GM18507 (cell line): ENCODE results near the gene FOXJ3.

ENCODE experiments used
- DNase-seq: peaks from one replicate; pipeline ENCODE4 v3.0.0; 2011; ENCODE audit warnings: low read depth; ENCODE audit not compliant: insufficient read length; ENCODE audit errors: extremely low spot score
- FAIRE-seq: peaks from 2 replicates; lab custom pipeline; 2011; peaks lifted over from hg19 to GRCh38; lab: Jason Lieb, UNC

Gene FOXJ3

GRCh38 chr1:42157667-42158066 lies 177.4 kb downstream of the FOXJ3 start:
- DNase-seq (no peak), FAIRE-seq (no peak)

GRCh38 chr1:42155362-42155761 lies 179.7 kb downstream of the FOXJ3 start:
- DNase-seq (no peak), FAIRE-seq (no peak)

GRCh38 chr1:42154685-42155084 lies 180.3 kb downstream of the FOXJ3 start:
- DNase-seq (no peak), FAIRE-seq (no peak)

- DNase-seq = no peak
- no peak for FAIRE-seq
Measured at GRCh38 chr1:42153624-42154023, 181.4 kb downstream of the FOXJ3 start.

GRCh38 chr1:42152907-42153600 lies 182.0 kb downstream of the FOXJ3 start, which contains the start of gene GUCA2B:
TSS of gene GUCA2B (plus strand) at chr1:42153410. CDS start at chr1:42153451, 41 bp downstream.
- DNase-seq (no peak), FAIRE-seq (no peak)

GRCh38 chr1:42152119-42152518 lies 182.9 kb downstream of the FOXJ3 start:
- DNase-seq (no peak), FAIRE-seq (no peak)

- DNase-seq (no peak), FAIRE-seq (no peak)
Measured at GRCh38 chr1:42150651-42151050, 184.4 kb downstream of the FOXJ3 start.

- FAIRE-seq = no peak
- no peak for DNase-seq
Measured at GRCh38 chr1:42148166-42148565, 186.9 kb downstream of the FOXJ3 start.

- peak; percentile 64 for DNase-seq
- FAIRE-seq = peak; percentile 76
Measured at GRCh38 chr1:42146626-42147320, 188.3 kb downstream of the FOXJ3 start.

- DNase-seq (no peak), FAIRE-seq (no peak)
Measured at GRCh38 chr1:42145764-42146625, 189.0 kb downstream of the FOXJ3 start.

- FAIRE-seq (no peak), DNase-seq (no peak)
Measured at GRCh38 chr1:42145389-42145716, 189.7 kb downstream of the FOXJ3 start.

GRCh38 chr1:42144711-42145388 lies 190.2 kb downstream of the FOXJ3 start:
- DNase-seq (no peak), FAIRE-seq (no peak)

- no peak for FAIRE-seq
Measured at GRCh38 chr1:42143896-42144710, 190.9 kb downstream of the FOXJ3 start.

GRCh38 chr1:42142894-42143675 lies 191.9 kb downstream of the FOXJ3 start:
- FAIRE-seq (no peak), DNase-seq (no peak)

More at GRCh38 chr1:42143896-42144710, 190.9 kb downstream of the FOXJ3 start:
- no peak for DNase-seq

GRCh38 chr1:42141978-42142377 lies 193.1 kb downstream of the FOXJ3 start:
- DNase-seq (no peak), FAIRE-seq (no peak)

GRCh38 chr1:42140191-42140590 lies 194.8 kb downstream of the FOXJ3 start:
- FAIRE-seq (no peak), DNase-seq (no peak)

- no peak for DNase-seq
- no peak for FAIRE-seq
Measured at GRCh38 chr1:42139444-42139843, 195.6 kb downstream of the FOXJ3 start.

- DNase-seq (no peak), FAIRE-seq (no peak)
Measured at GRCh38 chr1:42138586-42138985, 196.4 kb downstream of the FOXJ3 start.
